DND-41 (cell line): Measurements from ENCODE around the gene USP20.

ENCODE experiments used
- ATAC-seq: fragments of 200-7000 bp; cut with Tn5 transposase; 3 replicates; pipeline ENCODE4 v1.9.1; 2021; ENCODE audit warnings: low read depth; ENCODE audit not compliant: insufficient read depth
- DNase-seq: peaks from one replicate; pipeline ENCODE4 v3.0.0-alpha.2; 2020
- H2AFZ ChIP-seq: 2 replicates; pipeline ENCODE4 v1.6.0; 2012; ENCODE audit warnings: low read depth, low read length
- H3K27ac ChIP-seq: 2 replicates; pipeline ENCODE4 v1.5.1; 2012; ENCODE audit warnings: low read length, inconsistent platforms
- H3K27me3 ChIP-seq: fragments of 200-600 bp; sonication (generic); 2 replicates; pipeline ENCODE4 v1.6.0; 2012; ENCODE audit warnings: low read length, mild to moderate bottlenecking, inconsistent platforms; ENCODE audit not compliant: insufficient read depth, poor library complexity
- H3K36me3 ChIP-seq: 2 replicates; pipeline ENCODE4 v1.5.1; 2012; ENCODE audit warnings: low read length, inconsistent platforms; ENCODE audit not compliant: insufficient read depth
- H3K4me1 ChIP-seq: 2 replicates; pipeline ENCODE4 v1.5.1; 2012; ENCODE audit warnings: mild to moderate bottlenecking, low read length; ENCODE audit not compliant: insufficient read depth
- H3K4me2 ChIP-seq: 2 replicates; pipeline ENCODE4 v1.6.0; 2012; ENCODE audit warnings: mild to moderate bottlenecking, moderate library complexity, low read length, inconsistent platforms; ENCODE audit not compliant: insufficient read depth
- H3K4me3 ChIP-seq, 2 experiments: fragments of 200-600 bp in 1 of 2; shearing (Covaris generic) in 1 of 2; 2 replicates each; pipeline ENCODE4 v1.5.1; 2012 to 2016; ENCODE audit warnings: inconsistent platforms in 2 of 2, low read length in 2 of 2, mild to moderate bottlenecking in 2 of 2, low read depth in 1 of 2, moderate library complexity in 1 of 2
- H3K79me2 ChIP-seq: 2 replicates; pipeline ENCODE4 v1.6.0; 2012; ENCODE audit warnings: low read length, inconsistent platforms; ENCODE audit not compliant: insufficient read depth
- H3K9ac ChIP-seq: 2 replicates; pipeline ENCODE4 v1.6.0; 2012; ENCODE audit warnings: low read depth, mild to moderate bottlenecking, inconsistent platforms, low read length, moderate library complexity
- H3K9me3 ChIP-seq: 2 replicates; pipeline ENCODE4 v1.5.1; 2012; ENCODE audit warnings: low read length, moderate library complexity, mild to moderate bottlenecking, inconsistent platforms; ENCODE audit not compliant: insufficient read depth, severe bottlenecking
- H4K20me1 ChIP-seq: 2 replicates; pipeline ENCODE4 v1.6.0; 2012; ENCODE audit warnings: low read length; ENCODE audit not compliant: insufficient read depth
- EZH2 ChIP-seq: IDR thresholded peaks from 3 replicates; pipeline ENCODE4 v1.6.1; 2012; ENCODE audit warnings: borderline replicate concordance, low read depth, mild to moderate bottlenecking, moderate library complexity, low read length, inconsistent platforms; ENCODE audit not compliant: severe bottlenecking
- TF ChIP-seq, protein P1 (sequence below): IDR thresholded peaks from 2 replicates; pipeline ENCODE4 v1.5.1; 2012; ENCODE audit warnings: borderline replicate concordance, low read length, moderate library complexity, mild to moderate bottlenecking; ENCODE audit not compliant: poor library complexity, severe bottlenecking; ENCODE audit errors: extremely low read depth

The USP20 gene

DNA sequence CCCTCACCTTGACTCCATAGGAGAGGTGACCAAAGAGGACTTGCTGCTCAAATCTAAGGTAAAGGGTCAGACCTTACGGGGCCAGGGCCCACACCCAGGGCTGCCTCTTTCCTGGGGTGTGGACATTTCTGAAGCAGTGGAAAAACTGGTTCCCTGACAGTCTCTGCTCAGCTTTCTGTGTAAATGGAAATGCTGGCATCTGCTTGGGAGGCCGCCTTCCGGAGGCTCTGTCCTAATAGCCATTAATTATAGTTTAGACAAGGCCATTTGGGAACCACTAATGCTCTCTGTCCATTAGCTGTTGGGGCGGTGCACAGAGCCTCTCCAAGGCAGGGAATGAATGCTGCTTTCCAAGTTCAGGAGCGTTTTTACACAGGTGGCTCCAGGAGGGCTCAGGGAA, 17.3 kb downstream of the USP20 start:
- no peak for ATAC-seq
- Histone ChIP-seq H2AFZ (no peak overlapping the region), H4K20me1 (no peaks in the 10 kb centered on the region), H3K4me1 (peaks cover 50% of the 10 kb centered on the region), H3K9ac (no peak overlapping the region), H3K27ac (no peak overlapping the region), H3K4me2 (no peak overlapping the region), H3K79me2 (peaks cover 11% of the 10 kb centered on the region; the same call in 1 of the 2 replicates), H3K4me3 (no peak overlapping the region), H3K9me3 (no peaks in the 10 kb centered on the region), H3K27me3 (no peaks in the 10 kb centered on the region), H3K36me3 (peaks cover 50% of the 10 kb centered on the region)
- no peak for DNase-seq
- TF ChIP-seq, protein P1, sequence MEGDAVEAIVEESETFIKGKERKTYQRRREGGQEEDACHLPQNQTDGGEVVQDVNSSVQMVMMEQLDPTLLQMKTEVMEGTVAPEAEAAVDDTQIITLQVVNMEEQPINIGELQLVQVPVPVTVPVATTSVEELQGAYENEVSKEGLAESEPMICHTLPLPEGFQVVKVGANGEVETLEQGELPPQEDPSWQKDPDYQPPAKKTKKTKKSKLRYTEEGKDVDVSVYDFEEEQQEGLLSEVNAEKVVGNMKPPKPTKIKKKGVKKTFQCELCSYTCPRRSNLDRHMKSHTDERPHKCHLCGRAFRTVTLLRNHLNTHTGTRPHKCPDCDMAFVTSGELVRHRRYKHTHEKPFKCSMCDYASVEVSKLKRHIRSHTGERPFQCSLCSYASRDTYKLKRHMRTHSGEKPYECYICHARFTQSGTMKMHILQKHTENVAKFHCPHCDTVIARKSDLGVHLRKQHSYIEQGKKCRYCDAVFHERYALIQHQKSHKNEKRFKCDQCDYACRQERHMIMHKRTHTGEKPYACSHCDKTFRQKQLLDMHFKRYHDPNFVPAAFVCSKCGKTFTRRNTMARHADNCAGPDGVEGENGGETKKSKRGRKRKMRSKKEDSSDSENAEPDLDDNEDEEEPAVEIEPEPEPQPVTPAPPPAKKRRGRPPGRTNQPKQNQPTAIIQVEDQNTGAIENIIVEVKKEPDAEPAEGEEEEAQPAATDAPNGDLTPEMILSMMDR, result no peak
- no peak for TF ChIP-seq EZH2

DNA sequence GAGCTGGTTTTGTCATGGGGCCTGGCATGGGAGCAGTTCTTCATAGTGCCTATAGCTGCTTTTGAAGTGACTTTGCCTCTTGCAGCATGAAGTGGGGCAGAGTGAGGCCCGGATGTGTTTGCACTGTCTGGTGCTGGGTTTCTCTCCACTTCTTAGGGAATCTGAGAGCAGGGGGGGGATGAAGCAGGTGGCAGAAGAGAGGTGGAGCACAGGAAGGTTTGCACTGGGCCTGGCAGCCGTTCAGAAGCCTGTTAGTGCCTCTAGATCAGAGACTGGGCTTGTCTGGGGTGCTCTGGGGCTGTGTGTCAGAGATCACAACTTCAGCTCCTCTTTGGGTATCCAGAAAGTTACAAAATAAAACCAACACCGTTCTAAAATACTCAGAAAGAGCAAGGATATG, 18.4 kb downstream of the USP20 start:
- H4K20me1 ChIP-seq, result no peaks in the 10 kb centered on the region
- H3K36me3 ChIP-seq, result peaks cover 60% of the 10 kb centered on the region
- TF ChIP-seq EZH2, result no peak
- TF ChIP-seq, protein P1, result no peak
- H3K4me1 ChIP-seq, result peaks cover 50% of the 10 kb centered on the region
- ATAC-seq, result peak; percentile 35
- no peaks in the 10 kb centered on the region for H3K9me3 ChIP-seq
- no peak overlapping the region; the same call in 1 of the 2 replicates for H3K4me2 ChIP-seq
- no peak overlapping the region for H2AFZ ChIP-seq
- peaks cover 6% of the 10 kb centered on the region; the same call in 1 of the 2 replicates for H3K79me2 ChIP-seq
- peak; percentile 55 for DNase-seq
- H3K27me3 ChIP-seq, result no peaks in the 10 kb centered on the region
- peak overlapping the region; percentile 66 for H3K27ac ChIP-seq
- H3K9ac ChIP-seq, result 0 out of 2 replicates have a peak overlapping the region, but pooled peaks have one; percentile 5
- no peak overlapping the region for H3K4me3 ChIP-seq

DNA sequence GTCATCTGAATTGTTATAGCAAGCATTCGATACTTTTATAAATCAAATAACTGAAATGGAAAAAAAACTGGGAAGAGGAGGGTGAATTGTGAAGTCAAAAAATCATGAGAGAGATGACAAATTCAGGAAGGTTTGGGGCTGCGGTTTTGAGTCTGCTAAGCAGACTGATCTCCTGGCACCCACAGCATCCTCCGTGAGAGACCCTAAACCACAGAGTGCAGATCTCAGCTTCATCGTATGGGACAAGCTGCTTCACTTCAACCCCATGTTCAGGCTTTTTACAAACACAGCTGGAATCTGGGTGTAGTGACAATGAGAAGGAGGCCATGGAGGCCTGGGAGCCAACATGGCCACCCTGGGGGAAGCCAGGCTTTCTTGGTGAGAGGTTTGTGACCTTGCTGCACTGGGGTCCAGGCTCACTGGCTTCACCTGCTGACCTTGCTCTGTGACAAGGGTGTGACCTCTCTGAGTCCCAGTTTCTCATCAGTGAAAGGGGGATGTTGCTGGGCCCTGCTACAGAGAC, 19.4 kb downstream of the USP20 start:
- ATAC-seq, result peak; percentile 97

More for the DNA sequence above, 19.4 kb downstream of the USP20 start:
- peak overlapping the region; percentile 33; the same call in 1 of the 2 replicates for H3K9ac ChIP-seq
- TF ChIP-seq, protein P1, result no peak
- TF ChIP-seq EZH2, result no peak
- H3K9me3 ChIP-seq, result no peaks in the 10 kb centered on the region
- H3K27me3 ChIP-seq, result no peaks in the 10 kb centered on the region
- H3K79me2 ChIP-seq, result no peaks in the 10 kb centered on the region
- H4K20me1 ChIP-seq, result no peaks in the 10 kb centered on the region
- no peak overlapping the region for H3K4me2 ChIP-seq
- no peak overlapping the region for H3K4me3 ChIP-seq
- H3K27ac ChIP-seq, result peak overlapping the region; percentile 87
- H3K36me3 ChIP-seq, result peaks cover 64% of the 10 kb centered on the region
- H2AFZ ChIP-seq, result no peak overlapping the region
- DNase-seq, result peak; percentile 86
- H3K4me1 ChIP-seq, result peaks cover 50% of the 10 kb centered on the region
